ENCODE measurements around the gene TMEM25. TPM values are rescaled to one million over a fixed set of nuclear protein-coding genes. Genes with fewer than 3 reads are reported as not detected.

Gene TMEM25
- total and polyA plus RNA-seq, 9 donors = 22.1 to 45.1 (median 30.4) TPM

DNA sequence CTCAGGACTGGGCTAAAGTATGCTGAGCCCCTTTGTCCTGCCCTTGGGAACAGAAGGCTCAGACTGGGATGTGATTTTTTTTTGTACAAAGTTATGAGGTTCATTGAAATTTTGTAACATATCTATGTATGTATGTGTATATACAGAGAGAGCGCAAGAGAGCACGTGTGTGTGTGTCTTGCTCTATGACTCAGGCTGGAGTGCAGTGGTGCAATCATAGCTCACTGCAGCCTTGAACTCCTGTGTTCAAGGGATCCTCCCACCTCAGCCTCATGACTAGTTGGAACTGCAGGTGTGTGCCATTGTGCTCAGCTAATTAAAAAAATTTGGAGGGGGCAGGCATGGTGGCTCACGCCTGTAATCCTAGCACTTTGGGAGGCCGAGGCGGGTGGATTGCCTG is 5.7 kb downstream of the TMEM25 start:
- DNase-seq = no peak
- Histone ChIP-seq H3K9me3 (no peaks in the 10 kb centered on the region), H3K36me3 (no peaks in the 10 kb centered on the region), H3K4me3 (no peak overlapping the region), H3K27ac (no peak overlapping the region), H3K27me3 (no peaks in the 10 kb centered on the region), H3K4me1 (ENCODE audit: insufficient read depth) (peaks cover 3% of the 10 kb centered on the region)
- intact Hi-C loops (cut with DNase I) = no loop called here
- TF ChIP-seq EP300 (IDR thresholded peaks at IDR 0.05) (no peak), POLR2A (IDR thresholded peaks at IDR 0.05) (no peak)
- TF ChIP-seq, protein P1, sequence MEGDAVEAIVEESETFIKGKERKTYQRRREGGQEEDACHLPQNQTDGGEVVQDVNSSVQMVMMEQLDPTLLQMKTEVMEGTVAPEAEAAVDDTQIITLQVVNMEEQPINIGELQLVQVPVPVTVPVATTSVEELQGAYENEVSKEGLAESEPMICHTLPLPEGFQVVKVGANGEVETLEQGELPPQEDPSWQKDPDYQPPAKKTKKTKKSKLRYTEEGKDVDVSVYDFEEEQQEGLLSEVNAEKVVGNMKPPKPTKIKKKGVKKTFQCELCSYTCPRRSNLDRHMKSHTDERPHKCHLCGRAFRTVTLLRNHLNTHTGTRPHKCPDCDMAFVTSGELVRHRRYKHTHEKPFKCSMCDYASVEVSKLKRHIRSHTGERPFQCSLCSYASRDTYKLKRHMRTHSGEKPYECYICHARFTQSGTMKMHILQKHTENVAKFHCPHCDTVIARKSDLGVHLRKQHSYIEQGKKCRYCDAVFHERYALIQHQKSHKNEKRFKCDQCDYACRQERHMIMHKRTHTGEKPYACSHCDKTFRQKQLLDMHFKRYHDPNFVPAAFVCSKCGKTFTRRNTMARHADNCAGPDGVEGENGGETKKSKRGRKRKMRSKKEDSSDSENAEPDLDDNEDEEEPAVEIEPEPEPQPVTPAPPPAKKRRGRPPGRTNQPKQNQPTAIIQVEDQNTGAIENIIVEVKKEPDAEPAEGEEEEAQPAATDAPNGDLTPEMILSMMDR (IDR thresholded peaks at IDR 0.05) = no peak
- 84 to 89% (median 88%) methylated on average over 5 of the region's 5 CpGs for WGBS, 3 donors

DNA sequence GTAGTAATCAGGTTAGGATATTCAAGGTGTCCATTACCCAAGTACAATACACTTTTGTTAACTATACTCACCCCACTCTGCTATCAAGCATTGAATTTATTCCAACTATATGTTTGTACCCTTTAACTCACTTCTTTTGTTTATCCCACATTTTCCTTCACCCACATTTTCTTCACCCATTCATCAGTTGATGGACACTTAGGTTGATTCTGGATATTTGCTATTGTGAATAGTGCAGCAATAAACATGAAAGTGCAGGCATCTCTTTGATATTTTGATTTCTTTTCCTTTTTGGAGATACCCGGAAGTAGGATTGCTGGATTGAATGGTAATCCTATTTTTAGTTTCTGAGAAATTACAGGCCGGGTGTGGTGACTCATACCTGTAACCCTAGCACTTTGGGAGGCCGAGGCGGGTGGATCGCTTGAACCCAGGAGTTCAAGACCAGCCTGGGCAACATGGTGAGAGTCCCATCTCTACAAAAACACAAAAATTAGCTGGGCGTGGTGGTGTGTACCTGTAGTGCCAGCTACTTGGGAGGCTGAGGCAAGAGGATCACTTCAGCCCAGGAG is 6.5 kb downstream of the TMEM25 start:
- DNase-seq = no peak
- Histone ChIP-seq H3K27me3 (no peaks in the 10 kb centered on the region), H3K9me3 (no peaks in the 10 kb centered on the region), H3K4me3 (no peak overlapping the region), H3K27ac (no peak overlapping the region), H3K4me1 (ENCODE audit: insufficient read depth) (no peaks in the 10 kb centered on the region), H3K36me3 (no peaks in the 10 kb centered on the region)
- intact Hi-C loops (cut with DNase I) = no loop called here
- TF ChIP-seq EP300 (IDR thresholded peaks at IDR 0.05) = no peak
- TF ChIP-seq POLR2A (IDR thresholded peaks at IDR 0.05) = no peak
- WGBS, 3 donors = 80 to 89% (median 85%) methylated on average over 6 of the region's 6 CpGs

DNA sequence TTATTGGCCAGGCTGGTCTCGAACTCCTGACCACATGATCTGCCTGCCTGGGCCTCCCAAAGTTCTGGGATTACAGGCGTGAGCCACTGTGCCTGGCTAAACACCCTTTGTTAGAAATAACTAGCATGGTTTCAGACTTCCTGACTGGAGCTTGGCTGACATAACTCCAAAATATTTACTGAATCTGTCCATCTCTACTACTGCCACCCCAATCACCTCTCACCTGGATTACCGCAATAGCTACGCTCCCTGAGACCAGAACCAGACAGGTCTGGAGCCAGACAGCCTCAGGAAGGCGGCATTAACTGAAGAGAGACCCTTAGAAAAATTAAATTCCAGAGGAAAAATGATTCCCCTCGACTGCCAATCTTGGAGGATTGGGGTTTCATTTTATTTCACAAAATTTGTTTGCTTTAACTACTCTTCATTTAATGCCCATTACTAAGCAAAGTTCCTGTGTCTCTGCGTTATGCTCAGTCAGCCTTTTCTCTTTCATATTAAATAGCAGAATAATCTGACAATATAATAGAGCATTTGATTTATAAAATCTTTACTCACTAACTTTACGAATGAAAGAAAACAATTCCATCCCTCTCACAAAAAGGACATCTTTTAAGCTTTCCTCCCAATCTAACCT is 13.1 kb downstream of the TMEM25 start:
- 86 to 93% (median 86%) methylated on average over 8 of the region's 8 CpGs for WGBS, 3 donors
- Histone ChIP-seq H3K9me3 (no peaks in the 10 kb centered on the region), H3K27ac (no peak overlapping the region), H3K27me3 (no peaks in the 10 kb centered on the region), H3K4me3 (no peak overlapping the region), H3K36me3 (no peaks in the 10 kb centered on the region), H3K4me1 (ENCODE audit: insufficient read depth) (no peaks in the 10 kb centered on the region)
- no peak for TF ChIP-seq POLR2A (IDR thresholded peaks at IDR 0.05)
- TF ChIP-seq, protein P1 (IDR thresholded peaks at IDR 0.05) = no peak
- TF ChIP-seq EP300 (IDR thresholded peaks at IDR 0.05) = no peak
- DNase-seq = no peak
- intact Hi-C loops (cut with DNase I) = no loop called here

DNA sequence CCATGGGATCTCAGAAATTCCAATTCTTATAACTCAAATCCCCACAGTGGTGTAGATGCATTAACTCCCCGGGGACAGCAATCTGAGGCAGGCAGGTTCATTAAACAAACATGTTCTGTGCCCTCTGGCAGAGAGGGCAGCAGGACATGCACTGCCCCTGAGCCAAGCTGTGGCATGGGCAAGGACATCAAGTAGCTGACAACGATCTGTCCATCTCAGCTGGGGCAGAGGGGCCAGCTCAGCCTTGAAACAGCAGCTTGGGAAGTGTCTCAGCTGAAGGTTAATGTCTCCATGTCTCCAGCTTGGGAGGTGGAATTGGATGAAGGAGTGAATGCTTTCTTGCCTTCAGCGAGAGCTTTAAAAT is 13.6 kb downstream of the TMEM25 start:
- no peak for DNase-seq
- H3K4me1 ChIP-seq (ENCODE audit: insufficient read depth) = no peaks in the 10 kb centered on the region
- no peaks in the 10 kb centered on the region for H3K9me3 ChIP-seq
- intact Hi-C loops (cut with DNase I) = no loop called here
- TF ChIP-seq POLR2A (IDR thresholded peaks at IDR 0.05) (no peak), EP300 (IDR thresholded peaks at IDR 0.05) (no peak)
- TF ChIP-seq, protein P1 (IDR thresholded peaks at IDR 0.05) = no peak
- 77 to 80% (median 78%) methylated on average over 3 of the region's 3 CpGs for WGBS, 3 donors
- no peak overlapping the region for H3K27ac ChIP-seq
- H3K27me3 ChIP-seq = no peaks in the 10 kb centered on the region
- H3K4me3 ChIP-seq = no peak overlapping the region
- no peaks in the 10 kb centered on the region for H3K36me3 ChIP-seq

DNA sequence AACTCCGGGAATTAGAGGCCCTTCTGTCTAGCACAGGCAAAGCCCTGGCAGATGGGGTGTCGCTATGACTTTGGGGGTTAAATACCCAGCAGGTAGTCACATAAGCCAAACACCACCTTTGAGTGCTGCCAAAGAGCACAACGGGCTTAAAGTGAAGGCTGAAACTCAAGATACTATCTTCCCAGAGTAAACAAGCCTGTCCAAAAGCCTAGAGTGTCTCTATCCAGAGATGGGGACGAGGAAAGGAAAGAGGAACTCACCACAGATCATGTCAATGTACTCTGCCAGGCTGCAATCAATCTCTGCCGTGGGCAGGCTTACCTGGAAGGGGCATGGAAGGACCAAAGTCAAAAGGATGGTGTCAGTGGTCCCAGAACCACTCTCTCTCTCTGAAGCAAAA is 14.5 kb downstream of the TMEM25 start:
- Histone ChIP-seq H3K4me3 (no peak overlapping the region), H3K27ac (no peak overlapping the region), H3K4me1 (ENCODE audit: insufficient read depth) (no peaks in the 10 kb centered on the region), H3K27me3 (no peaks in the 10 kb centered on the region), H3K36me3 (no peaks in the 10 kb centered on the region), H3K9me3 (no peaks in the 10 kb centered on the region)
- no peak for DNase-seq
- TF ChIP-seq POLR2A (IDR thresholded peaks at IDR 0.05) (no peak), EP300 (IDR thresholded peaks at IDR 0.05) (no peak)
- TF ChIP-seq, protein P1 (IDR thresholded peaks at IDR 0.05) = no peak
- WGBS, 3 donors = 67 to 90% (median 80%) methylated on average over 5 of the region's 5 CpGs
- intact Hi-C loops (cut with DNase I) = no loop called here

All from ovary (tissue), 9 donors.